B cell (primary cell): ENCODE results near the gene SRRM4. TPM values are rescaled to one million over a fixed set of nuclear protein-coding genes. Genes with fewer than 3 reads are reported as not detected.

Source experiments
- ATAC-seq: fragments of 200-7000 bp; cut with Tn5 transposase; one replicate; pipeline ENCODE4 v1.10.0; 2021; ENCODE audit warnings: low read depth, mild to moderate bottlenecking, moderate number of reproducible peaks, moderate library complexity
- CTCF ChIA-PET: fragments of 350-600 bp; sonication (Branson Sonifier 250); formaldehyde crosslinking; loops from one replicate; lab custom pipeline; 2021; ENCODE audit warnings: antibody characterized with exemption, inconsistent platforms; lab: Charles Lee
- POLR2A ChIA-PET: fragments of 350-600 bp; sonication (Branson Sonifier 250); formaldehyde crosslinking; loops from one replicate; lab custom pipeline; 2021; ENCODE audit warnings: antibody characterized with exemption; lab: Charles Lee
- DNase-seq: peaks from one replicate; pipeline ENCODE4 v3.0.0; 2013
- H2AFZ ChIP-seq: 2 replicates; pipeline ENCODE4 v1.6.1; 2012; ENCODE audit warnings: mild to moderate bottlenecking, low read depth, low read length; ENCODE audit not compliant: insufficient read depth, poor library complexity, severe bottlenecking
- H3K27ac ChIP-seq, 2 donors: 1 replicate in 1 of 2; 2 replicates in 1 of 2; pipeline ENCODE4 v1.5.1; 2012 to 2013; ENCODE audit warnings: low read length in 2 of 2, mild to moderate bottlenecking in 2 of 2, moderate library complexity in 1 of 2
- H3K27me3 ChIP-seq, 4 experiments: fragments of 200-600 bp in 1 of 4; sonication (generic) in 1 of 4; replicated peaks in 1 of 4; 1 replicate in 2 of 4; 2 replicates in 2 of 4; pipeline versions ENCODE4 v1.6.1 to v1.7.0; 2013 to 2016; ENCODE audit warnings: low read length in 3 of 4, mild to moderate bottlenecking in 2 of 4, mixed read lengths in 1 of 4, moderate library complexity in 1 of 4; ENCODE audit not compliant: insufficient read depth in 4 of 4, control insufficient read depth in 3 of 4; ENCODE audit errors: control extremely low read depth in 1 of 4
- H3K36me3 ChIP-seq, 2 experiments: replicated peaks in 1 of 2; 1 replicate in 1 of 2; 2 replicates in 1 of 2; pipeline versions ENCODE4 v1.6.1 to v1.7.1; 2013; ENCODE audit warnings: low read length in 1 of 2; ENCODE audit not compliant: insufficient read depth in 2 of 2, control insufficient read depth in 1 of 2; ENCODE audit errors: control extremely low read depth in 1 of 2, extremely low read depth in 1 of 2
- H3K4me1 ChIP-seq, 2 donors: fragments of 200-600 bp in 1 of 2; sonication (generic) in 1 of 2; 1 replicate in 1 of 2; 2 replicates in 1 of 2; pipeline versions ENCODE4 v1.5.1 to v1.6.1; 2013 to 2017; ENCODE audit warnings: low read length in 2 of 2; ENCODE audit not compliant: control insufficient read depth in 2 of 2, insufficient read depth in 2 of 2
- H3K4me2 ChIP-seq: replicated peaks from 2 replicates; pipeline ENCODE3; 2012; ENCODE audit warnings: mild to moderate bottlenecking, low read depth, low read length; ENCODE audit not compliant: poor library complexity, severe bottlenecking
- H3K4me3 ChIP-seq, 5 experiments: fragments of 200-600 bp in 1 of 5; sonication (generic) in 1 of 5; 1 replicate in 3 of 5; 2 replicates in 2 of 5; pipeline versions ENCODE4 v1.5.1 to v1.7.0; 2011 to 2016; ENCODE audit warnings: low read length in 4 of 5, mild to moderate bottlenecking in 4 of 5, low read depth in 2 of 5, control low read depth in 1 of 5, moderate library complexity in 1 of 5; ENCODE audit not compliant: insufficient read depth in 1 of 5; ENCODE audit errors: control extremely low read depth in 1 of 5, extremely low read depth in 1 of 5
- H3K79me2 ChIP-seq: fragments of 200-600 bp; sonication (generic); one replicate; pipeline ENCODE4 v1.6.0; 2016; ENCODE audit warnings: low read length; ENCODE audit not compliant: control insufficient read depth, insufficient read depth
- H3K9ac ChIP-seq: fragments of 200-600 bp; sonication (generic); 2 replicates; pipeline ENCODE4 v1.6.1; 2017; ENCODE audit warnings: mild to moderate bottlenecking, low read length, moderate library complexity
- H3K9me3 ChIP-seq, 3 donors: one replicate each; pipeline versions ENCODE4 v1.6.1 to v1.7.1; 2013; ENCODE audit warnings: low read length in 2 of 3; ENCODE audit not compliant: control insufficient read depth in 2 of 3, insufficient read depth in 1 of 3; ENCODE audit errors: control extremely low read depth in 1 of 3
- H4K20me1 ChIP-seq: 2 replicates; pipeline ENCODE4 v1.6.0; 2012; ENCODE audit warnings: mild to moderate bottlenecking, low read length; ENCODE audit not compliant: insufficient read depth, control insufficient read depth, poor library complexity, severe bottlenecking
- H3K27ac Mint-ChIP-seq: one replicate; pipeline ENCODE4 v1.8.0; 2021; ENCODE audit warnings: mixed read lengths
- H3K27me3 Mint-ChIP-seq: one replicate; pipeline ENCODE4 v1.8.0; 2021; ENCODE audit warnings: mixed read lengths
- H3K4me1 Mint-ChIP-seq: one replicate; pipeline ENCODE4 v1.8.0; 2021; ENCODE audit warnings: mixed read lengths
- H3K4me3 Mint-ChIP-seq: one replicate; pipeline ENCODE4 v1.8.0; 2021; ENCODE audit warnings: mixed read lengths
- H3K9me3 Mint-ChIP-seq: one replicate; pipeline ENCODE4 v1.8.0; 2022; ENCODE audit warnings: mixed read lengths; ENCODE audit not compliant: insufficient read depth
- CTCF ChIP-seq: fragments of 200-600 bp; IDR thresholded peaks from one replicate; pipeline ENCODE4 v1.8.0; 2022; ENCODE audit warnings: antibody characterized with exemption, mild to moderate bottlenecking
- EZH2 ChIP-seq: IDR thresholded peaks from 2 replicates; pipeline ENCODE4 v1.6.1; 2012; ENCODE audit warnings: borderline replicate concordance, low read depth, mild to moderate bottlenecking, moderate library complexity, low read length; ENCODE audit not compliant: insufficient read depth, poor library complexity, severe bottlenecking
- WGBS: methylation state at CpG from one replicate; pipeline ENCODE4 v1.1.5; 2013; ENCODE audit warnings: missing lambda C conversion rate; ENCODE audit not compliant: insufficient coverage; 5-methylcytosine and 5-hydroxymethylcytosine counted together
- intact Hi-C: fragments of 100-400 bp; cut with micrococcal nuclease; formaldehyde crosslinking; loops from one replicate; pipeline ENCODE4 v1.10.0; 2022
- polyA plus RNA-seq: library from polyadenylated mRNA; depleted of rRNA; stranded (reverse); fragments of >200 nt; gene quantifications from 2 replicates; pipeline ENCODE4 v1.2.3, GENCODE V29; 2012
- total RNA-seq, 2 donors: library from RNA; stranded (reverse); fragments of 120-200 nt in 1 of 2; gene quantifications; 1 replicate in 1 of 2; 2 replicates in 1 of 2; pipeline versions ENCODE4 v1.2.3 to v1.2.4, GENCODE V29; 2013 to 2022

Gene SRRM4
- total and polyA plus RNA-seq, 2 donors (not counting 1 experiment from before 2014, with no cell fraction given): not detected

GRCh38 chr12:119068129-119068856 is 87.0 kb downstream of the SRRM4 start:
- no peaks in the 10 kb centered on the region for H3K4me1 ChIP-seq
- no peak overlapping the region for H3K4me3 ChIP-seq
- ChIA-PET CTCF (no interaction called here), POLR2A (no interaction called here)
- no peak overlapping the region for H2AFZ ChIP-seq
- no peaks in the 10 kb centered on the region for H3K79me2 ChIP-seq
- no peak overlapping the region for H3K27ac ChIP-seq
- DNase-seq (no peak), ATAC-seq (no peak)
- H3K36me3 ChIP-seq: no peaks in the 10 kb centered on the region
- H3K9me3 ChIP-seq: no peaks in the 10 kb centered on the region
- Mint-ChIP-seq H3K27me3 (no peaks in the 10 kb centered on the region), H3K9me3 (no peaks in the 10 kb centered on the region), H3K4me1 (no peaks in the 10 kb centered on the region), H3K27ac (no peak overlapping the region), H3K4me3 (no peak overlapping the region)
- H3K9ac ChIP-seq: no peak overlapping the region
- H4K20me1 ChIP-seq: no peaks in the 10 kb centered on the region
- no peak overlapping the region for H3K4me2 ChIP-seq
- no peaks in the 10 kb centered on the region for H3K27me3 ChIP-seq
- TF ChIP-seq EZH2: no peak
- no peak for TF ChIP-seq CTCF
- intact Hi-C loops: no loop called here
- WGBS: 70% methylated on average over 4 of the region's 9 CpGs

- Mint-ChIP-seq H3K27me3 (no peaks in the 10 kb centered on the region), H3K27ac (no peak overlapping the region), H3K4me1 (no peaks in the 10 kb centered on the region), H3K9me3 (no peaks in the 10 kb centered on the region), H3K4me3 (no peak overlapping the region)
- Histone ChIP-seq H3K4me1 (no peaks in the 10 kb centered on the region), H3K9ac (no peak overlapping the region), H2AFZ (no peak overlapping the region), H3K79me2 (no peaks in the 10 kb centered on the region), H3K4me3 (no peak overlapping the region), H3K9me3 (no peaks in the 10 kb centered on the region), H3K4me2 (no peak overlapping the region), H3K27ac (no peak overlapping the region), H4K20me1 (no peaks in the 10 kb centered on the region), H3K27me3 (no peaks in the 10 kb centered on the region), H3K36me3 (no peaks in the 10 kb centered on the region)
- no peak for ATAC-seq
- WGBS: 26% methylated on average over 3 of the region's 8 CpGs
- ChIA-PET POLR2A (no interaction called here), CTCF (no interaction called here)
- TF ChIP-seq EZH2 (no peak), CTCF (no peak)
- intact Hi-C loops: no loop called here
- no peak for DNase-seq
These were observed 87.9 kb downstream of the SRRM4 start for GRCh38 chr12:119069147-119069642.
